PFSK-1 (cell line): ENCODE data around the gene SLC6A12.

ENCODE experiments used
- FOXP2 ChIP-seq: optimal IDR thresholded peaks from 2 replicates; pipeline ENCODE3; 2011; ENCODE audit warnings: borderline replicate concordance, control low read depth, inconsistent platforms; ENCODE audit not compliant: insufficient read depth; ENCODE audit errors: extremely low read length, extremely low read depth
- POLR2AphosphoS5 ChIP-seq: IDR thresholded peaks from 2 replicates; pipeline ENCODE4 v1.6.1; 2012; ENCODE audit warnings: low read depth, mild to moderate bottlenecking, control low read depth, low read length, moderate library complexity
- REST ChIP-seq, 2 experiments: IDR thresholded peaks; 2 replicates each; pipeline versions ENCODE4 v1.6.1 to v1.8.0; 2011 to 2012; ENCODE audit warnings: low read depth in 2 of 2, low read length in 2 of 2, control low read depth in 1 of 2, inconsistent platforms in 1 of 2, mild to moderate bottlenecking in 1 of 2, moderate library complexity in 1 of 2; ENCODE audit not compliant: insufficient read depth in 1 of 2
- SIN3A ChIP-seq: IDR thresholded peaks from 2 replicates; pipeline ENCODE4 v1.6.1; 2012; ENCODE audit warnings: mild to moderate bottlenecking, low read length, moderate library complexity, borderline replicate concordance; ENCODE audit not compliant: insufficient read depth
- TAF1 ChIP-seq: IDR thresholded peaks from 2 replicates; pipeline ENCODE4 v1.6.1; 2012; ENCODE audit warnings: low read length, control low read depth, borderline replicate concordance; ENCODE audit not compliant: insufficient read depth

- TF ChIP-seq TAF1 (no peak), POLR2AphosphoS5 (no peak), SIN3A (no peak), FOXP2 (no peak), REST (IDR thresholded peaks at IDR 0.05; ENCODE audit: insufficient read depth in 1 of 2, low read depth in 2 of 2, low read length in 2 of 2) (no peak)
These were observed 427 bp downstream of the SLC6A12 start for GRCh38 chr12:213527-213932.
